K562 (cell line): ENCODE data around the gene NDUFA13. TPM values are rescaled to one million over a fixed set of nuclear protein-coding genes. Genes with fewer than 3 reads are reported as not detected.

Experiments used
- ATF7 ChIP-seq: fragments of 450-650 bp; IDR thresholded peaks from 2 replicates; pipeline ENCODE4 v1.7.1; 2014; ENCODE audit warnings: mild to moderate bottlenecking, moderate library complexity
- CBX1 ChIP-seq: sonication (generic); IDR thresholded peaks from 2 replicates; pipeline ENCODE4 v1.6.1; 2016; ENCODE audit warnings: antibody characterized with exemption, low read depth, mild to moderate bottlenecking
- CHD1 ChIP-seq: fragments of 200-600 bp; sonication (generic); IDR thresholded peaks from one replicate; pipeline ENCODE4 v1.6.1; 2012; ENCODE audit warnings: mild to moderate bottlenecking, moderate library complexity, low read length, inconsistent platforms
- DACH1 ChIP-seq: fragments of 450-650 bp; IDR thresholded peaks from 2 replicates; pipeline ENCODE4 v1.6.1; 2018; ENCODE audit not compliant: partially characterized antibody
- EWSR1 ChIP-seq: fragments of 450-650 bp; IDR thresholded peaks from 2 replicates; pipeline ENCODE4 v1.6.1; 2018; ENCODE audit warnings: borderline replicate concordance, mild to moderate bottlenecking, low read depth, moderate library complexity; ENCODE audit not compliant: partially characterized antibody
- HBP1 ChIP-seq: fragments of 450-650 bp; formaldehyde crosslinking; IDR thresholded peaks from 2 replicates; pipeline ENCODE4 v1.4.0; 2022; ENCODE audit warnings: missing genetic modification characterization
- MAFG ChIP-seq: fragments of 450-650 bp; conservative IDR thresholded peaks from 2 replicates; pipeline ENCODE4 v1.6.1; 2016; ENCODE audit warnings: missing genetic modification characterization, missing compliant biosample characterization
- NBN ChIP-seq: fragments of 450-650 bp; IDR thresholded peaks from 2 replicates; pipeline ENCODE4 v1.6.1; 2016; ENCODE audit warnings: low read depth, mild to moderate bottlenecking
- PML ChIP-seq: IDR thresholded peaks from 2 replicates; pipeline ENCODE4 v1.6.1; 2012; ENCODE audit warnings: low read length, inconsistent platforms
- POLR2A ChIP-seq: fragments of 450-650 bp; conservative IDR thresholded peaks from 2 replicates; pipeline ENCODE4 v1.6.1; 2016
- TAF1 ChIP-seq: IDR thresholded peaks from 2 replicates; pipeline ENCODE4 v1.6.1; 2011; ENCODE audit warnings: mild to moderate bottlenecking, low read length, moderate library complexity; ENCODE audit not compliant: insufficient read depth, control insufficient read depth, severe bottlenecking; ENCODE audit errors: extremely low read depth
- TRIM24 ChIP-seq, 2 experiments: fragments of 450-650 bp; IDR thresholded peaks; 2 replicates each; pipeline ENCODE4 v1.6.1; 2016
- TRIM28 ChIP-seq: fragments of 450-650 bp; IDR thresholded peaks from 2 replicates; pipeline ENCODE4 v1.6.1; 2017
- XRCC3 ChIP-seq: fragments of 450-650 bp; IDR thresholded peaks from 2 replicates; pipeline ENCODE4 v1.6.1; 2017; ENCODE audit warnings: mild to moderate bottlenecking, moderate library complexity
- ZBTB49 ChIP-seq: sonication (generic); formaldehyde crosslinking; IDR thresholded peaks from 2 replicates; pipeline ENCODE4 v1.8.0; 2022; ENCODE audit warnings: missing genetic modification reagents, mild to moderate bottlenecking, borderline replicate concordance
- ZNF280A ChIP-seq: fragments of 450-650 bp; IDR thresholded peaks from 2 replicates; pipeline ENCODE4 v1.6.1; 2018; ENCODE audit warnings: mild to moderate bottlenecking, low read depth; ENCODE audit not compliant: partially characterized antibody
- ZNF316 ChIP-seq: fragments of 450-650 bp; IDR thresholded peaks from 2 replicates; pipeline ENCODE4 v1.6.1; 2016
- ZNF717 ChIP-seq: fragments of 250-450 bp; sonication (Bioruptor Pico); IDR thresholded peaks from 2 replicates; pipeline ENCODE4 v1.5.0; 2021
- polyA plus RNA-seq, 8 experiments: library from polyadenylated mRNA; depleted of rRNA in 4 of 8; stranded (reverse) in 5 of 8; unstranded in 3 of 8; fragments of >200 nt; fragmentation: Nextera tagmentation in 2 of 8; fragmentation: Illumina TruSeq in 1 of 8; extraction: Ambion mirVana in 2 of 8; extraction: Trizol in 1 of 8; gene quantifications; 2 replicates each; pipeline versions ENCODE4 v1.2.1 to v1.2.3, GENCODE V29; 2011 to 2014; ENCODE audit warnings: inconsistent platforms in 1 of 8, missing spikeins in 1 of 8
- total RNA-seq, 7 experiments: library from RNA; depleted of rRNA in 6 of 7; stranded (reverse); fragments of >200 nt in 6 of 7; fragmentation: Illumina TruSeq in 2 of 7; extraction: Trizol in 2 of 7; gene quantifications; 2 replicates each; pipeline versions ENCODE4 v1.2.1 to v1.2.3, GENCODE V29; 2011 to 2021; ENCODE audit warnings: low replicate concordance in 1 of 7
- TF ChIP-seq, protein P1 (sequence below): fragments of 150-350 bp; IDR thresholded peaks from 2 replicates; pipeline ENCODE4 v1.6.1; 2014; ENCODE audit warnings: low read depth, mild to moderate bottlenecking, low read length, borderline replicate concordance
- TF ChIP-seq, protein P2 (sequence below): sonication (generic); formaldehyde crosslinking; IDR thresholded peaks from 2 replicates; pipeline ENCODE4 v1.8.0; 2022; ENCODE audit warnings: mild to moderate bottlenecking, missing genetic modification reagents

Gene NDUFA13
- total and polyA plus RNA-seq, 9 of the 15 experiments (the other 6 are each of a cell fraction or from before 2014, with no cell fraction given), result 146 to 596 (median 429) TPM

DNA sequence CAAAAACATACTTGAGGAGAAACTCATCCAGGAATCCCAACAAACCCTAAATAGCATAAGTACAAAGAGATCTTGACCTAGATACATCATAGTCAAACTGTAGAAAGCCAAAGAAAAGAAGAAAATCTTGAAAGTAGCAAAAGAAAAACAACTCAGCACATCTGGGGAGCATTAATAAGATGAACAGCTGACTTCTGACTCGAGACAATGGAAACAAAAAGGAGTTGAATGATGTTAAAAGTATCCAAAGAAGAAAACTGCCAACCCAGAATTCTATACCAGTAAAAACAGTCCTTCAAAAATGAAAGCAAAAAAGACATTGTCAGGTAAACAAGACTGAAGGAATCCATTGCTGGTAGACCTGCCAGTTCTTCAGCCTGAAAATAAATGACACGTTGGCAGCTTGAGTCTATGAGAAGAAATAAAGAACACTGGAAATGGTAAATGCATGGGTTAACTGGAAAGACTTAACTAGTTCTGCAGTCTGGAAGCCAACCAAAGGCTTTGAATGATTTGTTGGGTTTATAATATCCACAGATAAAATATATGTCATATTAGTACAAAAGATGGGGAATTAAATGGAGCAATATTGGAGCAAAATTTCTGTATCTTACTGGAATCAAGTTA is 47.5 kb upstream of the NDUFA13 start (continued):
- no peak for TF ChIP-seq TAF1
- 0 out of 2 replicates have a peak, but pooled peaks have one; percentile 25 for TF ChIP-seq PML
- TF ChIP-seq DACH1, result peak; percentile 44
- TF ChIP-seq POLR2A, result 0 out of 2 replicates have a peak, but pooled peaks have one; percentile 7
- peak; percentile 80; the same call in 1 of the 2 replicates for TF ChIP-seq CBX1
- peak; percentile 99 for TF ChIP-seq TRIM28
- peak; percentile 64 to 85; a peak in 3 of 4 replicates for TF ChIP-seq TRIM24 (IDR thresholded peaks at IDR 0.05)
- TF ChIP-seq, protein P1, sequence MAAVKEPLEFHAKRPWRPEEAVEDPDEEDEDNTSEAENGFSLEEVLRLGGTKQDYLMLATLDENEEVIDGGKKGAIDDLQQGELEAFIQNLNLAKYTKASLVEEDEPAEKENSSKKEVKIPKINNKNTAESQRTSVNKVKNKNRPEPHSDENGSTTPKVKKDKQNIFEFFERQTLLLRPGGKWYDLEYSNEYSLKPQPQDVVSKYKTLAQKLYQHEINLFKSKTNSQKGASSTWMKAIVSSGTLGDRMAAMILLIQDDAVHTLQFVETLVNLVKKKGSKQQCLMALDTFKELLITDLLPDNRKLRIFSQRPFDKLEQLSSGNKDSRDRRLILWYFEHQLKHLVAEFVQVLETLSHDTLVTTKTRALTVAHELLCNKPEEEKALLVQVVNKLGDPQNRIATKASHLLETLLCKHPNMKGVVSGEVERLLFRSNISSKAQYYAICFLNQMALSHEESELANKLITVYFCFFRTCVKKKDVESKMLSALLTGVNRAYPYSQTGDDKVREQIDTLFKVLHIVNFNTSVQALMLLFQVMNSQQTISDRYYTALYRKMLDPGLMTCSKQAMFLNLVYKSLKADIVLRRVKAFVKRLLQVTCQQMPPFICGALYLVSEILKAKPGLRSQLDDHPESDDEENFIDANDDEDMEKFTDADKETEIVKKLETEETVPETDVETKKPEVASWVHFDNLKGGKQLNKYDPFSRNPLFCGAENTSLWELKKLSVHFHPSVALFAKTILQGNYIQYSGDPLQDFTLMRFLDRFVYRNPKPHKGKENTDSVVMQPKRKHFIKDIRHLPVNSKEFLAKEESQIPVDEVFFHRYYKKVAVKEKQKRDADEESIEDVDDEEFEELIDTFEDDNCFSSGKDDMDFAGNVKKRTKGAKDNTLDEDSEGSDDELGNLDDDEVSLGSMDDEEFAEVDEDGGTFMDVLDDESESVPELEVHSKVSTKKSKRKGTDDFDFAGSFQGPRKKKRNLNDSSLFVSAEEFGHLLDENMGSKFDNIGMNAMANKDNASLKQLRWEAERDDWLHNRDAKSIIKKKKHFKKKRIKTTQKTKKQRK, result no peak
- TF ChIP-seq ZBTB49 (CRISPR knock-in tag), result no peak
- TF ChIP-seq ZNF316, result peak; percentile 55
- TF ChIP-seq CHD1, result no peak
- TF ChIP-seq ZNF717 (CRISPR knock-in tag), result no peak
- TF ChIP-seq EWSR1, result no peak
- TF ChIP-seq ZNF280A, result peak; percentile 93
- peak; percentile 69; the same call in 1 of the 2 replicates for TF ChIP-seq XRCC3
- 0 out of 2 replicates have a peak, but pooled peaks have one; percentile 14 for TF ChIP-seq ATF7
- TF ChIP-seq NBN, result peak; percentile 58; the same call in 1 of the 2 replicates
- TF ChIP-seq MAFG, result peak; percentile 49
- TF ChIP-seq HBP1 (CRISPR knock-in tag), result no peak
- TF ChIP-seq, protein P2, sequence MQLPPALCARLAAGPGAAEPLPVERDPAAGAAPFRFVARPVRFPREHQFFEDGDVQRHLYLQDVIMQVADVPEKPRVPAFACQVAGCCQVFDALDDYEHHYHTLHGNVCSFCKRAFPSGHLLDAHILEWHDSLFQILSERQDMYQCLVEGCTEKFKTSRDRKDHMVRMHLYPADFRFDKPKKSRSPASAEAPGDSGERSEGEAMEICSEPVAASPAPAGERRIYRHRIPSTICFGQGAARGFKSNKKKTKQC (CRISPR knock-in tag), result no peak
